SK-N-SH (cell line): ENCODE data around the gene TBP. TPM values are rescaled to one million over a fixed set of nuclear protein-coding genes. Genes with fewer than 3 reads are reported as not detected.

Source experiments
- CTCF ChIA-PET: fragments of 300-600, 350-600 bp; formaldehyde crosslinking; extraction: SDS; loops from one replicate; lab custom pipeline; 2021; lab: Yijun Ruan, JAX
- POLR2A ChIA-PET: fragments of 350-600 bp; sonication (Branson Sonifier 250); formaldehyde crosslinking; extraction: SDS; loops from one replicate; lab custom pipeline; 2020; ENCODE audit warnings: antibody characterized with exemption, inconsistent platforms; lab: Yijun Ruan, JAX
- DNase-seq: peaks from one replicate; pipeline ENCODE4 v3.0.0; 2012
- H2AFZ ChIP-seq: fragments of 200-600 bp; sonication (generic); 2 replicates; pipeline ENCODE4 v1.8.1; 2016; ENCODE audit warnings: antibody characterized with exemption, mild to moderate bottlenecking, low read depth
- H3F3A ChIP-seq: fragments of 200-600 bp; sonication (generic); replicated peaks from 2 replicates; pipeline ENCODE3; 2016; ENCODE audit warnings: antibody characterized with exemption, mild to moderate bottlenecking; ENCODE audit not compliant: insufficient read depth
- H3K27ac ChIP-seq, 2 experiments: fragments of 200-500 bp in 1 of 2; fragments of 200-600 bp in 1 of 2; sonication (Bioruptor generic) in 1 of 2; sonication (generic), shearing (Covaris generic) in 1 of 2; 2 replicates each; pipeline versions ENCODE4 v1.5.1 to v1.6.1; 2014 to 2016; ENCODE audit warnings: low read depth in 2 of 2, inconsistent platforms in 1 of 2, low read length in 1 of 2, mild to moderate bottlenecking in 1 of 2, mixed read lengths in 1 of 2
- H3K27me3 ChIP-seq: fragments of 200-600 bp; sonication (generic), shearing (Covaris generic); 2 replicates; pipeline ENCODE4 v1.6.1; 2016; ENCODE audit warnings: mixed run types; ENCODE audit not compliant: insufficient read depth
- H3K36me3 ChIP-seq, 2 experiments: fragments of 200-500 bp in 1 of 2; fragments of 200-600 bp in 1 of 2; sonication (Bioruptor generic) in 1 of 2; sonication (generic) in 1 of 2; replicated peaks in 1 of 2; 2 replicates each; pipeline versions ENCODE3 to v1.5.1; 2014 to 2016; ENCODE audit warnings: low read length in 1 of 2, mild to moderate bottlenecking in 1 of 2; ENCODE audit not compliant: insufficient read depth in 2 of 2, control insufficient read depth in 1 of 2
- H3K4me1 ChIP-seq, 2 experiments: fragments of 200-500 bp in 1 of 2; fragments of 200-600 bp in 1 of 2; sonication (Bioruptor generic) in 1 of 2; sonication (generic), shearing (Covaris generic) in 1 of 2; 2 replicates each; pipeline versions ENCODE4 v1.5.1 to v1.6.1; 2014 to 2016; ENCODE audit warnings: low read depth in 1 of 2, low read length in 1 of 2, mixed run types in 1 of 2; ENCODE audit not compliant: insufficient read depth in 2 of 2, control insufficient read depth in 1 of 2
- H3K4me2 ChIP-seq: fragments of 200-600 bp; sonication (generic), shearing (Covaris generic); 2 replicates; pipeline ENCODE4 v1.6.1; 2017; ENCODE audit warnings: mixed run types
- H3K4me3 ChIP-seq, 2 experiments: fragments of 200-500 bp in 1 of 2; fragments of 200-600 bp in 1 of 2; sonication (Bioruptor generic) in 1 of 2; sonication (generic), shearing (Covaris generic) in 1 of 2; 2 replicates each; pipeline versions ENCODE4 v1.5.1 to v1.8.1; 2014 to 2016; ENCODE audit warnings: low read depth in 2 of 2, inconsistent platforms in 1 of 2, low read length in 1 of 2, mild to moderate bottlenecking in 1 of 2, mixed read lengths in 1 of 2, moderate library complexity in 1 of 2
- H3K79me2 ChIP-seq: fragments of 200-600 bp; sonication (generic); 2 replicates; pipeline ENCODE4 v1.8.1; 2017; ENCODE audit warnings: mild to moderate bottlenecking; ENCODE audit not compliant: insufficient read depth
- H3K9ac ChIP-seq: fragments of 200-600 bp; sonication (generic); 2 replicates; pipeline ENCODE4 v1.6.1; 2017; ENCODE audit warnings: mixed run types
- H3K9me2 ChIP-seq: fragments of 200-600 bp; sonication (generic); 2 replicates; pipeline ENCODE4 v1.6.1; 2017; ENCODE audit warnings: mixed run types
- H3K9me3 ChIP-seq: fragments of 200-600 bp; sonication (generic); 2 replicates; pipeline ENCODE4 v1.6.1; 2017; ENCODE audit warnings: mixed run types, mild to moderate bottlenecking, moderate library complexity
- H4K20me1 ChIP-seq: fragments of 200-600 bp; sonication (generic); 2 replicates; pipeline ENCODE4 v1.6.1; 2017; ENCODE audit warnings: mild to moderate bottlenecking, mixed run types; ENCODE audit not compliant: insufficient read depth
- CTCF ChIP-seq: fragments of 200-600 bp; sonication (generic); IDR thresholded peaks from 2 replicates; pipeline ENCODE4 v1.6.1; 2017; ENCODE audit warnings: antibody characterized with exemption, mild to moderate bottlenecking, moderate library complexity
- ELF1 ChIP-seq: IDR thresholded peaks from 2 replicates; pipeline ENCODE4 v1.4.0; 2012
- EP300 ChIP-seq, 2 experiments: IDR thresholded peaks; 2 replicates each; pipeline versions ENCODE4 v1.4.0 to v1.6.1; 2012; ENCODE audit warnings: borderline replicate concordance in 1 of 2, low read depth in 1 of 2, low read length in 1 of 2
- FOSL2 ChIP-seq: IDR thresholded peaks from 2 replicates; pipeline ENCODE4 v1.4.0; 2012; ENCODE audit warnings: low read depth, mild to moderate bottlenecking, moderate library complexity, borderline replicate concordance
- FOXJ3 ChIP-seq: sonication (generic); formaldehyde crosslinking; IDR thresholded peaks from 2 replicates; pipeline ENCODE4 v1.5.1; 2020; ENCODE audit warnings: mild to moderate bottlenecking, missing genetic modification reagents
- GATA2 ChIP-seq: sonication (generic); formaldehyde crosslinking; IDR thresholded peaks from 2 replicates; pipeline ENCODE4 v1.5.0; 2020; ENCODE audit warnings: mild to moderate bottlenecking, missing genetic modification reagents
- IRF3 ChIP-seq: fragments of 150-350 bp; IDR thresholded peaks from 2 replicates; pipeline ENCODE4 v1.6.1; 2016; ENCODE audit warnings: mild to moderate bottlenecking, low read depth, low read length
- JUND ChIP-seq: IDR thresholded peaks from 2 replicates; pipeline ENCODE4 v1.4.0; 2012
- MXI1 ChIP-seq: IDR thresholded peaks from 2 replicates; pipeline ENCODE4 v1.6.1; 2012; ENCODE audit warnings: mild to moderate bottlenecking, low read depth, low read length, improper control_type of control experiment
- PBX3 ChIP-seq: IDR thresholded peaks from 2 replicates; pipeline ENCODE4; 2012
- POLR2AphosphoS5 ChIP-seq: IDR thresholded peaks from 2 replicates; pipeline ENCODE4 v1.6.1; 2012; ENCODE audit warnings: low read depth, low read length
- RAD21 ChIP-seq: IDR thresholded peaks from 2 replicates; pipeline ENCODE4 v1.6.1; 2012; ENCODE audit warnings: mild to moderate bottlenecking, low read length
- RCOR1 ChIP-seq: fragments of 150-350 bp; IDR thresholded peaks from 2 replicates; pipeline ENCODE4 v1.6.1; 2017; ENCODE audit warnings: antibody characterized with exemption, low read length
- RXRA ChIP-seq: IDR thresholded peaks from 2 replicates; pipeline ENCODE4 v1.4.0; 2012; ENCODE audit warnings: low read depth, mild to moderate bottlenecking, borderline replicate concordance
- SIN3A ChIP-seq: IDR thresholded peaks from 2 replicates; pipeline ENCODE4 v1.6.1; 2012; ENCODE audit warnings: low read depth, mild to moderate bottlenecking, low read length, moderate library complexity, borderline replicate concordance
- TEAD4 ChIP-seq: IDR thresholded peaks from 2 replicates; pipeline ENCODE4 v1.4.0; 2012; ENCODE audit warnings: mild to moderate bottlenecking, borderline replicate concordance; ENCODE audit not compliant: insufficient read depth
- USF1 ChIP-seq: IDR thresholded peaks from 2 replicates; pipeline ENCODE4 v1.4.0; 2012; ENCODE audit warnings: low read depth, borderline replicate concordance
- YY1 ChIP-seq: IDR thresholded peaks from 2 replicates; pipeline ENCODE4 v1.4.0; 2012; ENCODE audit warnings: low read depth, mild to moderate bottlenecking
- ZBTB33 ChIP-seq: IDR thresholded peaks from 2 replicates; pipeline ENCODE4 v1.4.0; 2012; ENCODE audit warnings: low read depth, borderline replicate concordance
- WGBS: methylation state at CpG from one replicate; pipeline ENCODE4 v1.1.6; 2017; ENCODE audit warnings: low lambda C conversion rate; 5-methylcytosine and 5-hydroxymethylcytosine counted together
- polyA plus RNA-seq, 3 experiments: library from polyadenylated mRNA; depleted of rRNA; stranded (reverse); fragments of >200 nt; gene quantifications; 2 replicates each; pipeline ENCODE4 v1.2.3, GENCODE V29; 2012

Gene TBP
- polyA plus RNA-seq, 1 of the 3 experiments (the other 2 are of a cell fraction), result 45.5 TPM

GRCh38 chr6:170509723-170510018 lies 44.5 kb upstream of the TBP start:
- 63% methylated on average over 3 of the region's 3 CpGs for WGBS
- Histone ChIP-seq H3K9ac (no peak overlapping the region), H3K9me2 (no peaks in the 10 kb centered on the region), H4K20me1 (no peaks in the 10 kb centered on the region), H3K4me3 (no peak overlapping the region), H3K4me2 (no peak overlapping the region), H3K36me3 (no peaks in the 10 kb centered on the region), H2AFZ (no peak overlapping the region), H3K79me2 (no peaks in the 10 kb centered on the region), H3K27ac (no peak overlapping the region), H3K27me3 (no peaks in the 10 kb centered on the region), H3F3A (no peaks in the 10 kb centered on the region), H3K9me3 (no peaks in the 10 kb centered on the region), H3K4me1 (no peaks in the 10 kb centered on the region)
- CTCF ChIA-PET, result interaction anchor here (1.0 kb wide), 1 partner anchor 678 kb away, joined by 3 read pairs; no protein-coding TSS in a partner anchor
- POLR2A ChIA-PET, result no interaction called here
- no peak for DNase-seq
- TF ChIP-seq GATA2 (CRISPR knock-in tag), result no peak
- no peak for TF ChIP-seq FOSL2
- TF ChIP-seq YY1, result no peak
- TF ChIP-seq PBX3, result no peak
- no peak for TF ChIP-seq ZBTB33

GRCh38 chr6:170510631-170511030 lies 43.5 kb upstream of the TBP start:
- Histone ChIP-seq H3K36me3 (no peaks in the 10 kb centered on the region), H3K27ac (no peak overlapping the region), H3F3A (no peaks in the 10 kb centered on the region), H3K79me2 (no peaks in the 10 kb centered on the region), H3K9me3 (peaks cover 3% of the 10 kb centered on the region; the same call in 1 of the 2 replicates), H3K9me2 (no peaks in the 10 kb centered on the region), H4K20me1 (no peaks in the 10 kb centered on the region), H3K9ac (no peak overlapping the region), H3K4me2 (no peak overlapping the region), H2AFZ (no peak overlapping the region), H3K4me1 (no peaks in the 10 kb centered on the region), H3K4me3 (no peak overlapping the region), H3K27me3 (no peaks in the 10 kb centered on the region)
- WGBS, result 91% methylated on average over 20 of the region's 20 CpGs
- DNase-seq, result no peak
- POLR2A ChIA-PET, result no interaction called here
- CTCF ChIA-PET, result interaction anchor here (1.0 to 4.9 kb wide), 3 partner anchors 18 to 721 kb away, joined by 4 to 21 read pairs (median 6); no protein-coding TSS in a partner anchor
- TF ChIP-seq SIN3A (no peak), MXI1 (no peak), RXRA (no peak), JUND (no peak), TEAD4 (no peak), FOXJ3 (no peak), EP300 (IDR thresholded peaks at IDR 0.05; ENCODE audit: borderline replicate concordance in 1 of 2, low read depth in 1 of 2, low read length in 1 of 2) (no peak), IRF3 (no peak), POLR2AphosphoS5 (no peak), CTCF (no peak), PBX3 (no peak), ELF1 (no peak), GATA2 (CRISPR knock-in tag) (no peak), USF1 (no peak), RAD21 (no peak), RCOR1 (no peak)
